Mucosa of stomach (tissue), 1 donor: ENCODE data around the gene CDKAL1.

Source experiments
- H3K27me3 ChIP-seq: one replicate; pipeline ENCODE4 v1.7.0; 2013; ENCODE audit warnings: mild to moderate bottlenecking, low read length; ENCODE audit not compliant: control insufficient read depth, insufficient read depth
- H3K36me3 ChIP-seq: one replicate; pipeline ENCODE4 v1.7.0; 2013; ENCODE audit warnings: low read length; ENCODE audit not compliant: control insufficient read depth, insufficient read depth
- H3K4me1 ChIP-seq: one replicate; pipeline ENCODE4 v1.7.0; 2013; ENCODE audit warnings: mild to moderate bottlenecking, low read length; ENCODE audit not compliant: control insufficient read depth, insufficient read depth
- H3K4me3 ChIP-seq: one replicate; pipeline ENCODE4 v1.7.0; 2013; ENCODE audit warnings: low read length
- H3K9ac ChIP-seq: one replicate; pipeline ENCODE4 v1.7.0; 2013; ENCODE audit warnings: mild to moderate bottlenecking, low read length, moderate library complexity
- H3K9me3 ChIP-seq: one replicate; pipeline ENCODE4 v1.7.0; 2013; ENCODE audit warnings: mild to moderate bottlenecking, low read length, moderate library complexity; ENCODE audit not compliant: control insufficient read depth
- donor health status: Pancreatic carcinoma.

The CDKAL1 gene

GRCh38 chr6:21262504-21262903 lies 728.2 kb downstream of the CDKAL1 start:
- H3K9ac ChIP-seq = no peak overlapping the region
- no peaks in the 10 kb centered on the region for H3K9me3 ChIP-seq
- no peaks in the 10 kb centered on the region for H3K36me3 ChIP-seq
- H3K4me1 ChIP-seq = peaks cover 12% of the 10 kb centered on the region
- H3K4me3 ChIP-seq = no peak overlapping the region
- H3K27me3 ChIP-seq = no peaks in the 10 kb centered on the region

- Histone ChIP-seq H3K27me3 (no peaks in the 10 kb centered on the region), H3K4me1 (peaks cover 12% of the 10 kb centered on the region), H3K9ac (no peak overlapping the region), H3K4me3 (no peak overlapping the region), H3K9me3 (no peaks in the 10 kb centered on the region), H3K36me3 (no peaks in the 10 kb centered on the region)
Measured at GRCh38 chr6:21263531-21264287, 729.5 kb downstream of the CDKAL1 start.

- no peaks in the 10 kb centered on the region for H3K27me3 ChIP-seq
- H3K4me3 ChIP-seq = no peak overlapping the region
- H3K4me1 ChIP-seq = peaks cover 12% of the 10 kb centered on the region
- H3K9ac ChIP-seq = no peak overlapping the region
- no peaks in the 10 kb centered on the region for H3K36me3 ChIP-seq
- no peaks in the 10 kb centered on the region for H3K9me3 ChIP-seq
Measured at GRCh38 chr6:21264288-21265033, 730.2 kb downstream of the CDKAL1 start.

- Histone ChIP-seq H3K9me3 (no peaks in the 10 kb centered on the region), H3K36me3 (no peaks in the 10 kb centered on the region), H3K9ac (no peak overlapping the region), H3K27me3 (no peaks in the 10 kb centered on the region), H3K4me1 (peaks cover 12% of the 10 kb centered on the region), H3K4me3 (no peak overlapping the region)
Measured at GRCh38 chr6:21265034-21265729, 730.9 kb downstream of the CDKAL1 start.

- Histone ChIP-seq H3K27me3 (no peaks in the 10 kb centered on the region), H3K9me3 (no peaks in the 10 kb centered on the region), H3K4me1 (peaks cover 12% of the 10 kb centered on the region), H3K4me3 (no peak overlapping the region), H3K9ac (no peak overlapping the region), H3K36me3 (no peaks in the 10 kb centered on the region)
Measured at GRCh38 chr6:21265730-21266044, 731.4 kb downstream of the CDKAL1 start.

- Histone ChIP-seq H3K27me3 (no peaks in the 10 kb centered on the region), H3K4me1 (no peaks in the 10 kb centered on the region), H3K36me3 (no peaks in the 10 kb centered on the region), H3K4me3 (no peak overlapping the region), H3K9me3 (no peaks in the 10 kb centered on the region), H3K9ac (no peak overlapping the region)
Measured at GRCh38 chr6:21270636-21271201, 736.5 kb downstream of the CDKAL1 start.

GRCh38 chr6:21271428-21272155 lies 737.3 kb downstream of the CDKAL1 start:
- no peaks in the 10 kb centered on the region for H3K4me1 ChIP-seq
- no peaks in the 10 kb centered on the region for H3K9me3 ChIP-seq
- no peak overlapping the region for H3K4me3 ChIP-seq
- no peaks in the 10 kb centered on the region for H3K27me3 ChIP-seq
- H3K9ac ChIP-seq = no peak overlapping the region
- no peaks in the 10 kb centered on the region for H3K36me3 ChIP-seq

- Histone ChIP-seq H3K9me3 (no peaks in the 10 kb centered on the region), H3K4me1 (no peaks in the 10 kb centered on the region), H3K27me3 (no peaks in the 10 kb centered on the region), H3K36me3 (no peaks in the 10 kb centered on the region), H3K4me3 (no peak overlapping the region), H3K9ac (no peak overlapping the region)
Measured at GRCh38 chr6:21273451-21273850, 739.2 kb downstream of the CDKAL1 start.

- no peak overlapping the region for H3K9ac ChIP-seq
- H3K36me3 ChIP-seq = no peaks in the 10 kb centered on the region
- H3K4me1 ChIP-seq = no peaks in the 10 kb centered on the region
- H3K27me3 ChIP-seq = no peaks in the 10 kb centered on the region
- no peaks in the 10 kb centered on the region for H3K9me3 ChIP-seq
- no peak overlapping the region for H3K4me3 ChIP-seq
Measured at GRCh38 chr6:21274851-21275250, 740.6 kb downstream of the CDKAL1 start.

- Histone ChIP-seq H3K36me3 (no peaks in the 10 kb centered on the region), H3K4me3 (no peak overlapping the region)
Measured at GRCh38 chr6:21277601-21278374, 743.5 kb downstream of the CDKAL1 start.

GRCh38 chr6:21278375-21278745 lies 744.1 kb downstream of the CDKAL1 start:
- no peak overlapping the region for H3K9ac ChIP-seq
- H3K27me3 ChIP-seq = no peaks in the 10 kb centered on the region
- H3K36me3 ChIP-seq = no peaks in the 10 kb centered on the region
- peaks cover 6% of the 10 kb centered on the region for H3K4me1 ChIP-seq
- no peak overlapping the region for H3K4me3 ChIP-seq
- no peaks in the 10 kb centered on the region for H3K9me3 ChIP-seq

More at GRCh38 chr6:21277601-21278374, 743.5 kb downstream of the CDKAL1 start:
- Histone ChIP-seq H3K9ac (no peak overlapping the region), H3K4me1 (peaks cover 6% of the 10 kb centered on the region), H3K9me3 (no peaks in the 10 kb centered on the region), H3K27me3 (no peaks in the 10 kb centered on the region)
